ENCODE data around the gene MSS51. TPM values are rescaled to one million over a fixed set of nuclear protein-coding genes. Genes with fewer than 3 reads are reported as not detected.

Gene MSS51
- 1.3 and 2.4 TPM in 2 replicates for total RNA-seq

DNA sequence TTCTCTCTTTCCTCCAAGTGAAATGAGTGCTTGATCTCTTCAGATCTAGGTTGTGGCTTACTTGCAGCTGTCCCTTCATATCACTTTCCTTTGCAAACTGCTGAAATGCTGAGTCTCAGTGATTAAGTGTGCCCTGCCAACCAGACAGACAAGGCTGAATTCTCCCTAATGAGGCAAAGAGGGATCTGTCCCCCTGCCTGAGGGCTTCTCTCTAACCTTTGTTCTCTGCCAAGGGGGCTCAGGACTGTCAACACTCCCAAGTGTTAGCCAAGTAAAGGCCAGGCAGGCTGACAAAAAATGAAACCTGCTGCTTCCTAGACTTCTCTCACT is at the start of gene MSS51:
Gene MSS51, minus strand, starts transcription at position 24 of the 330 bp plus-strand sequence. CDS start 5,277 bp downstream, outside the sequence.
- no peak for DNase-seq (ENCODE audit: extremely low read depth, low read depth, low spot score)

GRCh38 chr10:73480158-73480557 is 46.8 kb upstream of the MSS51 start:
- no peak for DNase-seq (ENCODE audit: extremely low read depth, low read depth, low spot score)

- DNase-seq (ENCODE audit: extremely low read depth, low read depth, low spot score), result no peak
These were observed 45.3 kb upstream of the MSS51 start for GRCh38 chr10:73478636-73479035.

- DNase-seq (ENCODE audit: extremely low read depth, low read depth, low spot score), result no peak
These were observed 37.9 kb upstream of the MSS51 start for GRCh38 chr10:73471226-73471625.

- DNase-seq (ENCODE audit: extremely low read depth, low read depth, low spot score), result no peak
These were observed 36.2 kb upstream of the MSS51 start for GRCh38 chr10:73469579-73469978.

DNA sequence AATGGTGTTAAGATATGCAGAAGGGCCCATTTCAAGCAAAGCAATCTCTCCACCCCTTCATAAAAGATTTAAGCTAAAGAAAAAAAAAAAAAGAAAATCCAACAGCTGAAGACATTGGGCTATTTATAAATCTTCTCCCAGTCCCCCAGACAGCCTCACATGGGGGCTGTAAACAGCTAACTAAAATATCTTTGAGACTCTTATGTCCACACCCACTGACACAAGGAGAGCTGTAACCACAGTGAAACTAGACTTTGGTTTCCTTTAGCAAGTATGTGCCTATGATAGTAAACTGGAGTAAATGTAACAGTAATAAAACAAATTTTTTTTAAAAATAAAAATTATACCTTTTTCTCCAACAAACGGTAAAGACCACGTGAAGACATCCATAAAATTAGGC is 33.8 kb upstream of the MSS51 start:
- no peak for DNase-seq (ENCODE audit: extremely low read depth, low read depth, low spot score)

DNA sequence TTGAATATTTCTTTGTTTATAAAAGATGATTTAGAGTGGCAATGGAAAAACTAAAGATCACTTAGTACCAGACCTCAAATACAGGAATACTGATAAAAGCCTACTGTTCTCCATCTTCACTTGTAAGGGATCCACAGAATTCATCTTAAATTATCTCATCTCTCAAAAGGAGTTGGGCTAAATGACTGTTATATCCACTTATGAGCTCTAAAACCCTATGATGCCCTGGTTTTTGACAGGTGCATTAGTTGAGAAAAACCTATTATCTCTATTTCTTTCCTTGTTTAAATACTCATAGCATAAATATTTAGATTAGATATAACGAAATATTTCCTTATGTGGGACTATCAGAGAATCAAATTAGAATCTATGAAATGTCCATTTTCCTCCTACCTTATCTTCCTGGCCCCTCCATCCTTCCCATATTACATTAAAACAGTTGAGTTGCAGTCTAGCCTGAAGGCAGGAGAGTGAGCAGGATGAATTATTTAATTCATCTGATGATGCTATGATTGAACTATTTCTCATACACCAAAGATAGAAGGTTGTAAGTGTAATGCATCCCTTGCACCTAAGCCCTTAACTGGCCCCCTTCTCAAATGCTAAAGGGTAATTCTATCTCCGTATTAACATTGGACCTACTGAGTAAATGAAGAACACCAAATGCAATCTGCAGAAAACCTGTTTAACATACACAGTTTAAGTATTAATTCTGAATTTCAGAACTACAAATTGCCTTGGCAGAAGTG is 32.8 kb upstream of the MSS51 start:
- DNase-seq (ENCODE audit: extremely low read depth, low read depth, low spot score), result no peak

GRCh38 chr10:73460897-73461296 is 27.5 kb upstream of the MSS51 start:
- no peak for DNase-seq (ENCODE audit: extremely low read depth, low read depth, low spot score)

- no peak for DNase-seq (ENCODE audit: extremely low read depth, low read depth, low spot score)
These were observed 26.4 kb upstream of the MSS51 start for GRCh38 chr10:73459683-73460314.

DNA sequence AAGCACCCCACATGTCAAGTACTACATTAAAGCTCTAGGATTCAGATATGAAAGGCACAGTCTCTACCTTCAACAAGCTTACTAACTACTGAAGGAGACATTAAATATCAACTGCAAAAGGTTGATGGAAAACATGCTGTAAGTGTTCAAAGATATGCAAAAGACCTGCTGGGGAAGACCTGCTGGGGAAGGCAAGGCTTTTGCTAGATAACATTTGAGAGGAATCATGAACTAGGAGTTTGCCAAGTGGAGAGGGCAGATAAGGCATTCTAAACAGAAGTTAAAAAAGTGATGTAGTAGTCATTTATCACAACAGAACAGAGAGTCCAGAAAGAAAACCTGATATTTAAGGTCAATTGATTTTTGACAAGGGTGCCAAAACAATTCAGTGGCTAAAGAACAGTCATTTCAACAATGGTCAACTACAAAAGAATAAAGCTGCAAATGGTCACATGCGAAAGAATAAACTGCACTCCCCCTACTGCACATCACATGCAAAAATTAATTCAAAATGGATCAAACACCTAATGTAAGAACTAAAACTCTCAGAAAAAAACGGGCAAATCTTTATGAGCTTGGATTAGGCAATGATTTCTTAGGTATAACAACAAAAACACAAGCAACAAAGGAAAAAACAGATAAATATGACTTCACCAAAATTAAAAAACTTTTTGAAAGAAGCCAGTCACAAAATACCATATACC is 23.0 kb upstream of the MSS51 start:
- DNase-seq (ENCODE audit: extremely low read depth, low read depth, low spot score), result no peak

GRCh38 chr10:73449113-73449512 is 15.8 kb upstream of the MSS51 start:
- DNase-seq (ENCODE audit: extremely low read depth, low read depth, low spot score), result no peak

DNA sequence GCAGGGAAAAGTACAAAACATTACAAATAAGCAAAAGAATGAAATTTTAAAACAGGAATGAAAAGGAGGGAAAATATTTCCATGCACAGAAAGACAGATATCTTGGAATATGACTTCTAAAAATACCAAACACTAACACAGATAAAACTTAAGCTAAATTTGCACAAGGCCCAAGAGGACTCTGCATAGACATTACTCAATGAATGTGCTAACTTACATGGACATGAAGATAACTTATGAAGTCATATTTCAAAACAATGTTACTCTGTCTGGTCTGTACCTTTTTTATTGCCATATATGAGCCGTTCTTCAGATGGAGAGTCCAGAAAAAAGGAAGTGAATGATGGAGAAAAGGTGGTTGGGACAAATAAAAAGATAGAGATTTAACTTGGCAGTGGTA is 15.0 kb upstream of the MSS51 start:
- no peak for DNase-seq (ENCODE audit: extremely low read depth, low read depth, low spot score)

GRCh38 chr10:73446926-73447325 is 13.6 kb upstream of the MSS51 start:
- no peak for DNase-seq (ENCODE audit: extremely low read depth, low read depth, low spot score)

DNA sequence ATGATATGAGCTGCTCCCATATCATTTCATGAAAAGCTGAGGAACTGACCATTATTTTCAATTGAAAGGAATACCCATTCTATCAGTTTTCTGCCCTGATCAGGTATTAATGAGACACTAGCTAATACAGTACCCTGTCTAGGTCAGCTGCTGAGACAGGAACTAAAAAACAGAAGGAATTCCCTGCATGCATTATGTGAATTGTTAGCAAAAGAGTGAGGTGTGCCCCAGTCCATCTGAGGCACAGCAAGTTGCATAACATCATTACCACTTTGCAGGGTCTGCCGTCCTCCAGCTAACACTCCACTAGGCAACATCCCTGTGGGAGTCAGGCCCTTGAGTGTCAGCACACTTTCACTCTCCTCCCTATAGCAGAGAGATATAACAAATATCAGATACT is 11.1 kb upstream of the MSS51 start:
- no peak for DNase-seq (ENCODE audit: extremely low read depth, low read depth, low spot score)

DNA sequence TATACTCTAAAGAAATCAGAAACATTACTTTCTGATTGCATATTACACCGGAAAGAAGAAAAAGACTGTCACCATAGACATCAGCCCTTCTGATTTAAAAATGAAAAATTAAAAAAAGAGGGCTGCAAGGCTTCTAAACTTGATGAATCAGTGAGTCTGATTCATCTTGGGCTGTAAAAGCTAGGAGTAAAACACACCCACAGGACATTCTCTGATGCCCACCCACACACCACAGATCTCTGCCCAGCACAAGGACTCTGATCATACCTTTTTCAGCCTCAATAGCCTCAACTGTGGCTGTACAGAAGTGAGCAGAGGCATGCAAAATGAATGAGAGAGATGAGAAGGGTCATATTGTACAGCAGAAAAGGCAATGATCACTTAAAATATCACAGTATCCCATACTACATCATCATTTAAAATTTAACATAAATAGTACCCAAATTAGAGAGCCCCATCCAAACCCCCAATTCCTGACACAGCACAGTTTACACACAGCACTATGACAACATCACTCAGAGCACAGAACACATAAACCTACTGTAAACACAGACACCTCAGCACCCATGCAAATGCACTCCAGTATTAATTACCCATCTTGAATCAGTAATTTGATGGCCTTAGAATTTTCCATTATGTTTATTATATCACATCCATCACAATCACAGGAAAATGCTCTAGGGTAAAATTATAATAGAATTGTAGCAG is 6.4 kb upstream of the MSS51 start:
- DNase-seq (ENCODE audit: extremely low read depth, low read depth, low spot score), result no peak

GRCh38 chr10:73439055-73439454 is 5.7 kb upstream of the MSS51 start:
- DNase-seq (ENCODE audit: extremely low read depth, low read depth, low spot score), result no peak

- DNase-seq (ENCODE audit: extremely low read depth, low read depth, low spot score), result no peak
These were observed 469 bp downstream of the MSS51 start for GRCh38 chr10:73432646-73433537.

DNA sequence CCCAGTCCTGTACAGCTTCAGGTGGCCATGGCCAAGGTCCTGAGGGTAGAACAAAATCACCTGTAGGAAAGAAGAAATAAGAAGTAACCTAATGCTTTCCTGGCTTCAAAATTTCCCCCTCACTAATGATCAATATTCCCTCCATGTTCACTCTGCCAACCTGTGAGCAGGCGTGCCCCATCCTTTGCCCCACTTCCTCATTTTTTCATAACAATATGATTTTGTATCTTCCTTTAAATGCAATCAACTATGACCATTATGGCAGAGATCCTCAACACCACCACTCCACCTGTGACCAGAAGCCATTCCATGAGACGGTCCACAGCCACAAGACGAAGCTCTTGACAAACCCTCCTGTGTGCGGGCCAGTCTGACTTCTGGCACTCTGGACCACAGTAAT is 7.0 kb downstream of the MSS51 start:
- no peak for DNase-seq (ENCODE audit: extremely low read depth, low read depth, low spot score)

- no peak for DNase-seq (ENCODE audit: extremely low read depth, low read depth, low spot score)
These were observed 8.9 kb downstream of the MSS51 start for GRCh38 chr10:73424478-73424877.

- DNase-seq (ENCODE audit: extremely low read depth, low read depth, low spot score), result no peak
These were observed 10.1 kb downstream of the MSS51 start for GRCh38 chr10:73423309-73423708.
